ENCODE results near the gene HYAL3.
A peak's percentile ranks its signal among the peaks of the same experiment; 100 is the strongest.

DNA sequence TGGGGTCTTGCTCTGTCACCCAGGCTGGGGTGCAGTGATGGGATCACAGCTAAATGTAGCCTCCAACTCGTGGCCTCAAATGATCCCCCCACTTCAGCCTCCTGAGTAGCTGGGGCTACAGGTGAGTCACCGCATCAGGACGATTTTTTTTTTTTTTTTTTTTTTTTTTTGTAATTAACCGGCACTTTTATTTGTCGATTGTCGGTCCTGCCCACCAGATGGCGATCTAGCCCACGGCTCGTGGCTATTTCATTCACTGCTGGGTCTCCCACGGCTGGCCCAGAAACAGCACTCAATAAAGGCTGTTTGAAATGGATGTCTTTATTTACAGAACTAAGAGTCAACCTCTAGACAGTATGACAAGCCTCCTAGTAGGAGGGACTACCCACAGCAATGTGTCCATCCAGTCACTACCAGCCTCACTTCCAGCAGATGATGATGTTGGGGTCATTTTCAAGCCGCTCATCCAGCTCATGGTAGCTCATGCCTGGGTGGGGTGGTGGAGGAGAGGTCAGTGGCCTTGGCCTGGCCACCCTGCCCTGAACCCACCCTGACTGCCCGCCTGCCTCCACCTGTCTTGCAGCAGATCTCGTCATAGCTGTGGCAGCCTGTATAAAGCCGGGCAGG lies 48.1 kb upstream of the HYAL3 start:
- TF ChIP-seq, protein P1, sequence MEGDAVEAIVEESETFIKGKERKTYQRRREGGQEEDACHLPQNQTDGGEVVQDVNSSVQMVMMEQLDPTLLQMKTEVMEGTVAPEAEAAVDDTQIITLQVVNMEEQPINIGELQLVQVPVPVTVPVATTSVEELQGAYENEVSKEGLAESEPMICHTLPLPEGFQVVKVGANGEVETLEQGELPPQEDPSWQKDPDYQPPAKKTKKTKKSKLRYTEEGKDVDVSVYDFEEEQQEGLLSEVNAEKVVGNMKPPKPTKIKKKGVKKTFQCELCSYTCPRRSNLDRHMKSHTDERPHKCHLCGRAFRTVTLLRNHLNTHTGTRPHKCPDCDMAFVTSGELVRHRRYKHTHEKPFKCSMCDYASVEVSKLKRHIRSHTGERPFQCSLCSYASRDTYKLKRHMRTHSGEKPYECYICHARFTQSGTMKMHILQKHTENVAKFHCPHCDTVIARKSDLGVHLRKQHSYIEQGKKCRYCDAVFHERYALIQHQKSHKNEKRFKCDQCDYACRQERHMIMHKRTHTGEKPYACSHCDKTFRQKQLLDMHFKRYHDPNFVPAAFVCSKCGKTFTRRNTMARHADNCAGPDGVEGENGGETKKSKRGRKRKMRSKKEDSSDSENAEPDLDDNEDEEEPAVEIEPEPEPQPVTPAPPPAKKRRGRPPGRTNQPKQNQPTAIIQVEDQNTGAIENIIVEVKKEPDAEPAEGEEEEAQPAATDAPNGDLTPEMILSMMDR (IDR thresholded peaks at IDR 0.05; ENCODE audit: borderline replicate concordance, extremely low read depth, low read length, poor library complexity, severe bottlenecking): peak; percentile 67
- no peak for TF ChIP-seq EZH2 (IDR thresholded peaks at IDR 0.05; ENCODE audit: borderline replicate concordance, low read depth, low read length, severe bottlenecking)

Measured in DND-41 (cell line).